ENCODE data around the gene PHC2. TPM values are rescaled to one million over a fixed set of nuclear protein-coding genes. Genes with fewer than 3 reads are reported as not detected.
"Not testable (repeated sequence)": the region's sequence is repeated elsewhere in the genome, so short reads cannot be mapped to it uniquely, and the experiment has no call there.

Gene PHC2
- total RNA-seq, 1 donor from 2014 or later: 84.7 TPM

GRCh38 chr1:33295450-33296081 lies 135.3 kb downstream of the PHC2 start:
- no peak for DNase-seq (ENCODE audit: low read depth, low spot score)

- no peak for DNase-seq (ENCODE audit: low read depth, low spot score)
Observed at GRCh38 chr1:33295023-33295422, 135.9 kb downstream of the PHC2 start.

GRCh38 chr1:33294071-33295010 lies 136.6 kb downstream of the PHC2 start:
- DNase-seq (ENCODE audit: low read depth, low spot score): no peak

- DNase-seq (ENCODE audit: low read depth, low spot score): no peak
Observed at GRCh38 chr1:33292726-33293340, 138.1 kb downstream of the PHC2 start.

GRCh38 chr1:33290615-33291014 lies 140.3 kb downstream of the PHC2 start:
- not testable (repeated sequence) for DNase-seq (ENCODE audit: low read depth, low spot score)

GRCh38 chr1:33289858-33290154 lies 141.1 kb downstream of the PHC2 start:
- no peak for DNase-seq (ENCODE audit: low read depth, low spot score)

- no peak for DNase-seq (ENCODE audit: low read depth, low spot score)
Observed at GRCh38 chr1:33288976-33289857, 141.7 kb downstream of the PHC2 start.

GRCh38 chr1:33287317-33287716 lies 143.6 kb downstream of the PHC2 start:
- DNase-seq (ENCODE audit: low read depth, low spot score): no peak

GRCh38 chr1:33286451-33287185 lies 144.3 kb downstream of the PHC2 start:
- DNase-seq (ENCODE audit: low read depth, low spot score): no peak

- no peak for DNase-seq (ENCODE audit: low read depth, low spot score)
Observed at GRCh38 chr1:33284049-33284448, 146.8 kb downstream of the PHC2 start.

- no peak for DNase-seq (ENCODE audit: low read depth, low spot score)
Observed at GRCh38 chr1:33282791-33283190, 148.1 kb downstream of the PHC2 start.

- no peak for DNase-seq (ENCODE audit: low read depth, low spot score)
Observed at GRCh38 chr1:33281554-33282303, 149.2 kb downstream of the PHC2 start.

- DNase-seq (ENCODE audit: low read depth, low spot score): no peak
Observed at GRCh38 chr1:33280091-33280661, 150.7 kb downstream of the PHC2 start.

- no peak for DNase-seq (ENCODE audit: low read depth, low spot score)
Observed at GRCh38 chr1:33277488-33278084, 153.3 kb downstream of the PHC2 start.

- no peak for DNase-seq (ENCODE audit: low read depth, low spot score)
Observed at GRCh38 chr1:33276573-33277298, 154.2 kb downstream of the PHC2 start.

GRCh38 chr1:33275706-33276572 lies 155.0 kb downstream of the PHC2 start:
- DNase-seq (ENCODE audit: low read depth, low spot score): no peak

GRCh38 chr1:33275195-33275594 lies 155.7 kb downstream of the PHC2 start:
- no peak for DNase-seq (ENCODE audit: low read depth, low spot score)

GRCh38 chr1:33274446-33274845 lies 156.4 kb downstream of the PHC2 start:
- no peak for DNase-seq (ENCODE audit: low read depth, low spot score)
